Muscle layer of duodenum (tissue), 2 donors: ENCODE measurements around the gene ARHGAP30.

Experiments
- H3K27ac ChIP-seq: one replicate; pipeline ENCODE4 v1.7.0; 2013; ENCODE audit warnings: mild to moderate bottlenecking, low read length
- H3K27me3 ChIP-seq: one replicate; pipeline ENCODE4 v1.7.0; 2013; ENCODE audit warnings: low read depth, mild to moderate bottlenecking, control low read depth, low read length
- H3K36me3 ChIP-seq, 2 donors: one replicate each; pipeline ENCODE4 v1.7.0; 2013; ENCODE audit warnings: low read length in 2 of 2, control low read depth in 1 of 2, mild to moderate bottlenecking in 1 of 2; ENCODE audit not compliant: insufficient read depth in 2 of 2, control insufficient read depth in 1 of 2
- H3K4me1 ChIP-seq, 2 donors: one replicate each; pipeline ENCODE4 v1.7.0; 2013; ENCODE audit warnings: low read length in 2 of 2, mild to moderate bottlenecking in 2 of 2, control low read depth in 1 of 2, moderate library complexity in 1 of 2; ENCODE audit not compliant: insufficient read depth in 2 of 2, control insufficient read depth in 1 of 2
- H3K4me3 ChIP-seq, 2 donors: one replicate each; pipeline ENCODE4 v1.7.0; 2013; ENCODE audit warnings: low read length in 2 of 2, low read depth in 1 of 2, mild to moderate bottlenecking in 1 of 2
- H3K9me3 ChIP-seq, 2 donors: one replicate each; pipeline ENCODE4 v1.7.0; 2013; ENCODE audit warnings: low read length in 2 of 2, control low read depth in 1 of 2, mild to moderate bottlenecking in 1 of 2; ENCODE audit not compliant: control insufficient read depth in 1 of 2
- donor health status: healthy.

ARHGAP30 gene

DNA sequence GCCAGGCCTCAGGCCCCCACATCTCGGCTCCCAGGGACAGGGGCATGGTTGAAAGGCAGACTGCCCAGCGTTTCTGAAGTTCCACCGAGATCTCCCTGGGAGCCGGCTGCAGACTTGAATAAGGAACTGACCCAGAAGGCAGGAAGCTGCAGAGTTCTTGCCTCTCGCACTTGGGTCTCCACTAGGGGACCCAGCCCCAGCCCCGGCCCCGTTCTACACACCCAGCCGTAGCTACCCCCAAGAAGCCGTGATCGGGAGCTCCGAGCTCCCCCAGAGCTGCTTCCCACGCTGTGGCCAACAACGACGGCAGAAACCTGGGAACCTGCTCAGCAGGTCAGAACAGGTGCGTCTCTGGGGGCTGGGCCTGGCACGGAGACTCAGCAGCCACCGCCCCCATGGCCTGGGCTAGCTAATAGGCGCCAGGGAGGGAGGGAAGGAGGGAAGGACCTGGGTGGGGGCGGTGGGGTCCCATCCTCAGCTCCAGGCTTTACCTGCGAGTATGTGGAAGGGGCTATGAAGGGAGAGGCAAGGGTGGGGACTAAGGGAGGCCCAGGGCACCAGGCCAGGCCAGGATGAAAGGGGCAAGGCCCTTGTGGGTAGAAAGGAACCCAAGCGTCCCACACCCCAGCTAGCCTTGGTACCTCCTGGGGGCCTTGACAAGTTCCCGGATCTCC lies 19.7 kb upstream of the ARHGAP30 start, which contains the start of gene NECTIN4:
Gene NECTIN4, minus strand, starts transcription at position 308 of the 674 bp plus-strand sequence. Its CDS starts 262 bp downstream, at position 46.
- H3K4me1 ChIP-seq: no peaks in the 10 kb centered on the region
- H3K27me3 ChIP-seq: no peaks in the 10 kb centered on the region
- no peaks in the 10 kb centered on the region for H3K9me3 ChIP-seq
- H3K36me3 ChIP-seq: no peaks in the 10 kb centered on the region
- H3K27ac ChIP-seq: no peak within 1 kb of the TSS
- H3K4me3 ChIP-seq: peak within 1 kb of the TSS in 1 of 2 donors; percentile 7

DNA sequence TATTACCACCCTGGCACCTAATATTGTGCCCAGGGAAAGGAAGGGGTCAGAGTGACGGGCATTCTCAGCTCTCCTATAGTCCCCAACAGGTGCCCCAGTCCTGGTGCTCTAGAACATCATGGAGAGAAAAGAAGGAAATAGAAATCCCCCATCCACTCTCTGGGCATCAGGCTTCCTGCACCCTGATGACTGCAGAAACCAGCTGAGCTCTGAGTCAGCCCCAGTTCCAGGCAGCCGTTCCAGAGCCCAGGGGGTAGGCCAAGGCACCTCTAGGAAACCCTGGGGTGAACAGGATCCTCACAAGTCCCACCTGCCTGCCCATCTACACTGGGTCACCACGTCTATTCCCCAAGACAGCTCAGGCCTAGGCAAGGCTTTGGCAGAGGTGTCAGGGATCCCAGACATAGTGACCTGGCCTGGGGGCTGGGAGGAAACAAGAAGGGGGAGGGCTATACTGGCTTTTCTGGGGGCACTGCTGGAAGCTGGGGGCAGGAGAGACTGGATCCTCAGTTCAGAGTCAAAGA lies 19.0 kb upstream of the ARHGAP30 start:
- Histone ChIP-seq H3K9me3 (no peaks in the 10 kb centered on the region), H3K27me3 (no peaks in the 10 kb centered on the region), H3K27ac (no peak overlapping the region), H3K4me1 (no peaks in the 10 kb centered on the region), H3K4me3 (peak overlapping the region in 1 of 2 donors; percentile 7), H3K36me3 (no peaks in the 10 kb centered on the region)

DNA sequence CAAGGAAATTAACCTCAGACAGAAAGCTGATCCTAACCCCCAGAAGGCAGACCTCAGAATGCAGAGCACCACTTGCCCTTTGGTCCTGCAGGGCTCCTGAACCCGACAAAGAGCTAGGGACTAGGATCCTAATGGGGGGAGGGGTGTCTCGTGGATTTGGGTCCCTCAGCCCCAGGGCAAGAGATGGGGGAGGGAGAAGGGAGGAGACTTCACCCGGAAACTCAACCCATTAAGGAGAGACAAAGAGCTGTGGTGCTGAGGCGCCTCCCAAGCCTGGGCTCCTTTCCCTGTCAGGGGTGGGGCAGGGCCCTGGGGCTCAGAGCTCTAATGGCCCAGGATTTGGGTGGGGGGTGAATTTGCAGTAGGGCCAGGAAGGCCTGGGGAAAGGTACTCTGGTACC lies 16.8 kb upstream of the ARHGAP30 start:
- no peak overlapping the region for H3K4me3 ChIP-seq
- no peaks in the 10 kb centered on the region for H3K36me3 ChIP-seq
- no peaks in the 10 kb centered on the region for H3K27me3 ChIP-seq
- H3K27ac ChIP-seq: no peak overlapping the region
- no peaks in the 10 kb centered on the region for H3K9me3 ChIP-seq
- no peaks in the 10 kb centered on the region for H3K4me1 ChIP-seq

DNA sequence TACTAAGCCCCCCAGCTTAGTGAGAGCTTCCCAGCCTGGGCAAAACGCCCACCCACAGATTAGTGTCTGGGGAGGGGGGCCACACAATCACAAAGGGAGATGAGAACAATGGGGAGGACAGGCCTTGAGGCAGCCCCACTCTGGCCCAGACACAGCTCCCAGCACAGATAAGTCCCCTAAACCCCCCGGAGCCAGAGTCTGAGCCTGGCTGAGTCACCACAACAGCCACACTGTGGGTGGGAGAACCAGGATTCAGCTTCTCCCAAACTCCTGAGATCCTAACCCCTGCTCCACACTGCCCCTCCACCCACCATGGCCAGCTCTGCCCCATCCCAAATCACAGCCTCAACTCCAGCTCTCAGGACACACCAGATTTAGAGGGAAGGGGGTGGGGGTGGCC lies 15.5 kb upstream of the ARHGAP30 start:
- Histone ChIP-seq H3K27me3 (no peaks in the 10 kb centered on the region), H3K36me3 (no peaks in the 10 kb centered on the region), H3K4me3 (no peak overlapping the region), H3K9me3 (no peaks in the 10 kb centered on the region), H3K4me1 (no peaks in the 10 kb centered on the region), H3K27ac (no peak overlapping the region)

DNA sequence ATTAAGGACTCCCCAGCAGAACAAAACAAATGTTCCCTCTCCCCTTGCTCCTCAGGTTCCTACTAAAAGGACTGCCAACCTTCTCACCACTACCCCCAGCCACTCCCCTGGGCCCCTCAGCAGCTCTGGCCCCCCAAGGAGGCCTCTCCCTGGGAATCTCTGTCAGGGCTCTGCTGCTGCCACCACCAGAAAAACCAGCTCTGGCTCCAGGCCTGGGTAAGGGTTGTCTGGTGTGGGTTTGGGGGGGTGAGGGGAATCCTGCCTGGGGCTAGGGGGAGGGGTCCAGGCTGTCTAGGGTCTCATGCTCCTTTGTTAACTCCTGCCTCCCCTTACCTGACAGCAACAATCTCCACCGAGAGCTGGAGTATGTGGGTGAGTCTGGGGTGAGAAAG lies 14.9 kb upstream of the ARHGAP30 start:
- H3K27ac ChIP-seq: no peak overlapping the region
- H3K9me3 ChIP-seq: no peaks in the 10 kb centered on the region
- H3K27me3 ChIP-seq: no peaks in the 10 kb centered on the region

GRCh38 chr1:161083748-161084596 lies 14.3 kb upstream of the ARHGAP30 start:
- no peaks in the 10 kb centered on the region for H3K4me1 ChIP-seq
- H3K27me3 ChIP-seq: no peaks in the 10 kb centered on the region
- H3K4me3 ChIP-seq: no peak overlapping the region
- no peaks in the 10 kb centered on the region for H3K36me3 ChIP-seq
- H3K27ac ChIP-seq: no peak overlapping the region
- H3K9me3 ChIP-seq: no peaks in the 10 kb centered on the region

More for the DNA sequence above, 14.9 kb upstream of the ARHGAP30 start:
- Histone ChIP-seq H3K4me1 (no peaks in the 10 kb centered on the region), H3K4me3 (no peak overlapping the region), H3K36me3 (no peaks in the 10 kb centered on the region)

- H3K4me3 ChIP-seq: no peak overlapping the region
- H3K4me1 ChIP-seq: no peaks in the 10 kb centered on the region
- peak overlapping the region; percentile 5 for H3K27ac ChIP-seq
Observed at GRCh38 chr1:161082996-161083747, 13.5 kb upstream of the ARHGAP30 start.

DNA sequence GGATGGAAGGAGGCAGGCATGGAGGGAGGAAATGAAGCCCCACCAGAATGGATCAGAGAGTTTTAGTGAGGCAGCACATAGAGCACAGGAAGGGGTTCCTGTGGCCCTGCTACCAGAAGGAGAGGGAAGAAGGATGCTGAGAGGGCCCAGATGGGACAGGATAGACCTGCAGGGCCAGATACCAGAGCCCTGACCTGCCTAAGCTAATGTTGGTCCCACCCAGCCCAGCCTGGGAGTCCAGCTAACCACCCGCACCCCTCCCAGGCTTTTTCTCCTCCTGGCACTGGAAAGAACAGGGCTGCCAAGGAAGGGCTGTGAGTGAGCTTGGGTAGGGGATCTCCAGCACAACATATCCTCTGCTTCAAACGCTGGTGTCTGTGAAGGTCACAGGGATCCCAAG lies 12.8 kb upstream of the ARHGAP30 start:
- no peak overlapping the region for H3K4me3 ChIP-seq
- H3K4me1 ChIP-seq: no peaks in the 10 kb centered on the region
- no peaks in the 10 kb centered on the region for H3K9me3 ChIP-seq
- no peaks in the 10 kb centered on the region for H3K27me3 ChIP-seq
- no peak overlapping the region for H3K27ac ChIP-seq
- no peaks in the 10 kb centered on the region for H3K36me3 ChIP-seq

More at GRCh38 chr1:161082996-161083747, 13.5 kb upstream of the ARHGAP30 start:
- Histone ChIP-seq H3K27me3 (no peaks in the 10 kb centered on the region), H3K9me3 (no peaks in the 10 kb centered on the region), H3K36me3 (no peaks in the 10 kb centered on the region)

GRCh38 chr1:161081519-161081918 lies 11.8 kb upstream of the ARHGAP30 start:
- H3K4me3 ChIP-seq: no peak overlapping the region
- H3K4me1 ChIP-seq: no peaks in the 10 kb centered on the region
- H3K27ac ChIP-seq: no peak overlapping the region
- no peaks in the 10 kb centered on the region for H3K27me3 ChIP-seq
- no peaks in the 10 kb centered on the region for H3K9me3 ChIP-seq
- no peaks in the 10 kb centered on the region for H3K36me3 ChIP-seq

DNA sequence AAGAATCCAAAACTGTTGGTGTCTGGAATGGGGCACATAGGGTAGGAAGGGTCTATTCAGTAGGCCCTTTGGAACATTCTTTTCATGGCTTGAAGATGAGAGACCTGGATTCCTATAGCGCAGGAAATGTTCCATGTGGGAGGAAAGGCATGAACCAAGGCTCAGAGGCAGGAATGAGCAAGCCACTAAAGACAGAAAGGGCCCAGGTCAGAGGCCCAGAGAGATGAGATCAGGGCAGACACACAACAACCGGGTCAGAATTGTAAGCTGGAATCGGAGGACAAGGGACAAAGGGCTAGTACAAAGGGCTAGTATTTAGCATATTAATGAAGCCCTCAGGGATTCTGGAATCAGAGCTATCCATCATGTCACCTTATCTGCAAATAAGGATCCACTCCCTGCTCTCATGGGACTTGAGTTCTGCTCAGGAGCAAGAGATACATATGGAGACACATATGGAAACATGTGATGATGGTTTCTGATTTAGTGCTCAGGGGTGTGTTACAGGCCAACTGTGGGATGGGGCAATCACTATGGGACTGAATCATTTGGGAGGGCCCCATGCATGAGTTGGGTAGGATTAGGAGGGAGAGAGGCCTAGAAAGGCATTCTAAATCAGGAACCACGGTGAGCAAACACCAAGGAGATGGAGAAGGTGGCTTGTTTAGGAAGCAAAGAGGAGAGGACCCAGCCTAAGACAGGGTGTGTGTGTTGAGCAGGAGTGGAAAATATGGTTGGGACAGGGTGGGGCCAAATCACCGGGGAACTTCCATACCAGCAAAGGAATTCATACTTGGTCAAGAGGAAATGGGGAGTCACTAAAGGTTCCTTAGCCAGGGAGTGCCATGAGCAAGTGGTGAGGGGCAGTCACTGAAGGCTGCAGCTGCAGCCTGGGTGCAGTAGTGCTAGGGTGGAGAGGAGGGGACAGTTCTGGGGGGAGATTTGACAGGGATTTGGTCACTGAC lies 11.0 kb upstream of the ARHGAP30 start:
- no peaks in the 10 kb centered on the region for H3K9me3 ChIP-seq
- no peaks in the 10 kb centered on the region for H3K4me1 ChIP-seq
- no peaks in the 10 kb centered on the region for H3K27me3 ChIP-seq
- no peak overlapping the region for H3K4me3 ChIP-seq
- no peak overlapping the region for H3K27ac ChIP-seq
- H3K36me3 ChIP-seq: no peaks in the 10 kb centered on the region
